Body of pancreas (tissue), 4 donors: Measurements from ENCODE around the gene ANKS1A.

Experiments
- POLR2A ChIP-seq, 3 donors: fragments of 450-650 bp; IDR thresholded peaks; one replicate each; pipeline ENCODE4 v1.6.1; 2016; ENCODE audit warnings: antibody characterized with exemption in 3 of 3, mild to moderate bottlenecking in 2 of 3
- TF ChIP-seq, protein P1 (sequence below), 7 experiments: fragments of 450-650 bp in 4 of 7; fragments of 200-600 bp in 3 of 7; sonication (generic) in 3 of 7; IDR thresholded peaks; one replicate each; pipeline ENCODE4 v1.5.1; 2016 to 2019; ENCODE audit warnings: antibody characterized with exemption in 7 of 7

DNA sequence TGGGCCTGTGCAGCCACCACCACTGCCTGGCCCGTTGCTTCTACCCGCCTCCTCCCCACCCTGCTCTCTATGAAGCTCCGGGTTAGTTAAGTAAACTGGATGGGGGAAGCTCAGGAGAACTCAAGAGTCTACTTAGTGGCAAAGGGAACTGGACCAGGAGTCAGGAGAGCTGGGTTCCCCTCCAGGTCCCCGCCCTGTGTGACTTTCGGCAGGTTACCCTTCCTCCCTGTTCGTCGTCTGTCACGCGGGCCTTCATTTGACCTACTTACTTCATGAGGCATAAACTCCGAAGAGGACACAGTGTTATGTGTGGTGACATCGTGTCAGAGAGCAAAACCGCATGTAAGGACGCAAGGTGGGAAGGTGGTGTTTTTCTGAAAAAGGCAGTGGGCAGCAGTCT is 176.8 kb downstream of the ANKS1A start:
- no peak for TF ChIP-seq POLR2A (IDR thresholded peaks at IDR 0.05)
- TF ChIP-seq, protein P1, sequence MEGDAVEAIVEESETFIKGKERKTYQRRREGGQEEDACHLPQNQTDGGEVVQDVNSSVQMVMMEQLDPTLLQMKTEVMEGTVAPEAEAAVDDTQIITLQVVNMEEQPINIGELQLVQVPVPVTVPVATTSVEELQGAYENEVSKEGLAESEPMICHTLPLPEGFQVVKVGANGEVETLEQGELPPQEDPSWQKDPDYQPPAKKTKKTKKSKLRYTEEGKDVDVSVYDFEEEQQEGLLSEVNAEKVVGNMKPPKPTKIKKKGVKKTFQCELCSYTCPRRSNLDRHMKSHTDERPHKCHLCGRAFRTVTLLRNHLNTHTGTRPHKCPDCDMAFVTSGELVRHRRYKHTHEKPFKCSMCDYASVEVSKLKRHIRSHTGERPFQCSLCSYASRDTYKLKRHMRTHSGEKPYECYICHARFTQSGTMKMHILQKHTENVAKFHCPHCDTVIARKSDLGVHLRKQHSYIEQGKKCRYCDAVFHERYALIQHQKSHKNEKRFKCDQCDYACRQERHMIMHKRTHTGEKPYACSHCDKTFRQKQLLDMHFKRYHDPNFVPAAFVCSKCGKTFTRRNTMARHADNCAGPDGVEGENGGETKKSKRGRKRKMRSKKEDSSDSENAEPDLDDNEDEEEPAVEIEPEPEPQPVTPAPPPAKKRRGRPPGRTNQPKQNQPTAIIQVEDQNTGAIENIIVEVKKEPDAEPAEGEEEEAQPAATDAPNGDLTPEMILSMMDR (IDR thresholded peaks at IDR 0.05) = no peak
